Measurements from ENCODE around the gene VPS39.

GRCh38 chr15:42128476-42128875, 79.6 kb downstream of the VPS39 start:
- no peak for TF ChIP-seq GATA3 (IDR thresholded peaks at IDR 0.05; ENCODE audit: low read depth, low read length)
- TF ChIP-seq GATA2 (IDR thresholded peaks at IDR 0.05; ENCODE audit: low read depth, low read length): no peak
